CD4-positive, alpha-beta T cell treated with Interleukin-4 for 4 hours (primary cell): ENCODE results near the gene CLEC2D.
"Not testable (repeated sequence)": the region's sequence is repeated elsewhere in the genome, so short reads cannot be mapped to it uniquely, and the experiment has no call there.

Experiments
- DNase-seq: peaks from one replicate; pipeline ENCODE4 v3.0.0-alpha.2; 2020

The CLEC2D gene, protein sequence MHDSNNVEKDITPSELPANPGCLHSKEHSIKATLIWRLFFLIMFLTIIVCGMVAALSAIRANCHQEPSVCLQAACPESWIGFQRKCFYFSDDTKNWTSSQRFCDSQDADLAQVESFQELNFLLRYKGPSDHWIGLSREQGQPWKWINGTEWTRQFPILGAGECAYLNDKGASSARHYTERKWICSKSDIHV

GRCh38 chr12:9669534-9669933 is at the start of gene CLEC2D:
Gene CLEC2D, plus strand, starts transcription at chr12:9669713. Its CDS starts 22 bp downstream, at chr12:9669735.
- DNase-seq, result peak; percentile 90

DNA sequence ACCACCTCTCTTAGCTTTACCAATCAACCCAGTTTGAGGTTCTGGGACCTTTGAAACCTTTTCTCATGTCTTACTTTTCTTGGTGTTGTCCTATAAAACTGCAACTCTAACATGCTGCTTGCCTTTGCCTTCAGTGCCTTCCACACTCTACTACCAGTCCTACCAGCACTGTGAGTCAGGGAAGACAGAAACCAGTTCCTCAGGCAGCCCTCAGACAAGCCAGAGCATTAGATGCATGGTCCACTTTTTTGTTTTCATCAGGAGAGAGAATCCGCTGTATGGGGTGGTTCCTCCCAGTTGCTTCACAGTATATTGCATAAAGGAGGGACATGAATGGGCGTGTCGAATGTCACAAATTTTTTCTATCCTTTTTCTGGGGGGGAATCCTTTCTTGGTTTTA is 44.5 kb upstream of the CLEC2D start:
- no peak for DNase-seq

DNA sequence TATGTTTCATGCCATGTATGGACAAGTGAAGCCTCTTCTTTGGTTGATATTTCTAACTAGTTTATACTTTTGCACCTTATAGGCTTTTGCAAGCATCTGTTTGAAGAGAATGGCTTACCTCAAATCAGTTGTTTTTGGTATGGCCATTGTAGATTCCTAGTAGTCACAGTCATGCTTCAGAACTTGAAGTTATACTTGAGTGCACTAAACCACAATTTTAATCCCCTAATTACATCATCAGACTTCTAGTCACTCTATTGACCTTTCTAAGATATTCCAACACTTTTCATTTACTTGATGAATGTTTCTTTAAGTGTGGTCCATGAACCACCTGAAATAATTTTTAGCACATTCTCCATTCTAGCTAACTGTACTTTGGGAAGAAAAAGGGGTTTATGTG is 43.2 kb upstream of the CLEC2D start:
- no peak for DNase-seq

DNA sequence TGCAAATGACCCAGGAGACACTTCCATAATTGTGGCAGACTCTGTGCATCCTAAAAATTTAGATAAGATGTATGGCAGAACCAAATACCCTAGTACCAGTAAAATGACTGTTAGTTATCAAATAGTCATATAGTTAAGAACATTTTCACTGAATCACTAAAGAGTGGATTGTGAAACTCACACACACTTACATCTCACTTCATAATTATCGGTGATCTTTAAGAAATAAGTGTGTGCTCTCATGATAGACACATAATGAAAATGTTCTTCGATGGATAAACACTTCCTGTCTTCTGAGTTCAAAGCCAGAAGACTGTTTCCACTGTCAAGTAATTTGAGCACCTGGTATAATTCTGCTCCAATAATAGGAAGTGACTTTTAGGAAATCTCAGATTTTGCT is 42.7 kb upstream of the CLEC2D start:
- no peak for DNase-seq

GRCh38 chr12:9632766-9633165 is 36.7 kb upstream of the CLEC2D start:
- no peak for DNase-seq

- peak; percentile 85 for DNase-seq
Measured at GRCh38 chr12:9634177-9634803, 35.2 kb upstream of the CLEC2D start.

GRCh38 chr12:9634969-9635754 is 34.4 kb upstream of the CLEC2D start:
- DNase-seq, result no peak

GRCh38 chr12:9636150-9636850 is 33.2 kb upstream of the CLEC2D start:
- DNase-seq, result no peak

DNA sequence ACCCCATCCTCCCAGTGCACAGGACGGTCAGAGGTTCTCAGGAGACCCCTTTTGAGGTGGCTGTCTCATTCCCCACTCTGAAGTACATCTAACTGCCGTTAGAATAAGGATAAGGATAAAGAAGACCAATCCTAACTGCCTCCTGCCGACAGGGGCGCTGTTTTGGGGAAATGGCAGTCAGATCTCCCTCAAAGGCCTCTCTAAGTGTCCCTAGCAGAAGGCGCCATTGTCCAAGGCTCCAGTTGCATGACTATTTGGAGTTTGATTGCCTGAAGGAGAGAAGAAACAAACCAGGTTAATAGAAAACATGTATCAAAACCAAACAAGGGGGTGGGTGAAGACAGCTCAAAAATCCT is 32.7 kb upstream of the CLEC2D start:
- no peak for DNase-seq

DNA sequence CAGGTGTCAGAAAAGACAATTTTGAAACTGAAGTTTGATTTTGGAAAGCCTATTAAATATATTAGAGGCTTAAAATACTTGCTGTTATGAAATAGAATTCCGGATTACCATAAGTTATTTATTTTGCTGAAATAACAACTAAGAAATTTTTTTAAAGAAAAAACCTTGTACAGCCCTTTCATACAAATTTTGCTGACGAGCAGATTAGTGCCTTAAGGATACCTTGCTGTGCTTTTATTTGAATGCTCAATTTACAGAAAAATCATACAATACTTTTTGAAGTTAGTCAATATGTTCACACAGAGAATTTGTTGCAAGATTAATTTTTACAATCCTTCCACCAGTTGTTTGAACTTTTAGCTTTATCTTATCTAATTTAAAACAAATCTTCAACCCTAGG is 29.5 kb upstream of the CLEC2D start:
- DNase-seq, result no peak

GRCh38 chr12:9642606-9643265 is 26.8 kb upstream of the CLEC2D start:
- DNase-seq, result no peak

DNA sequence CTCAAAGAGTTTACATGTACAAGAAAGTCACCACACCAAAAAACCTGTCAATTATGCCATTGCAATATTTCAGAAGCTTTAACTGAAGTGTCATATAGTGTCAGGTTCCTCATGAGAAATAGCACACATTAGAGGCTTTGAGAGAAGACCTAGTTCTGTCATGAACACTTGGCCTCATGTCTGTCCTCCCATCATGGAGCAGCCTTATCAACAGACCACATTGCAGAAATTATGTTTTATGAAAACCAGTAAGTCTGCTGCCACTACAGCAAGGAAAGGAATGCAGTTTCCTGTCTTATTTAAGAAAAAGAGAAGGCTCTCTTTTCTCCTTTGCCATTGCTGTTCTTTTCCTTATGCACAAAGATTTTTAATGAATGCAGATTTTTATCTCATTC is 26.2 kb upstream of the CLEC2D start:
- no peak for DNase-seq

- not testable (repeated sequence) for DNase-seq
Measured at GRCh38 chr12:9644985-9645551, 24.4 kb upstream of the CLEC2D start.

- no peak for DNase-seq
Measured at GRCh38 chr12:9646794-9647781, 22.4 kb upstream of the CLEC2D start.

- DNase-seq, result peak; percentile 95
Measured at GRCh38 chr12:9647825-9648700, 21.4 kb upstream of the CLEC2D start.

- DNase-seq, result no peak
Measured at GRCh38 chr12:9648701-9649531, 20.6 kb upstream of the CLEC2D start.

- peak; percentile 48 for DNase-seq
Measured at GRCh38 chr12:9649532-9649940, 20.0 kb upstream of the CLEC2D start.

GRCh38 chr12:9650151-9650576 is 19.3 kb upstream of the CLEC2D start:
- DNase-seq, result no peak

GRCh38 chr12:9651265-9651729 is 18.2 kb upstream of the CLEC2D start:
- peak; percentile 63 for DNase-seq
